GM12891 (cell line): ENCODE results near the gene MRPL21.

Source experiments
- DNase-seq: peaks from one replicate; pipeline ENCODE4 v3.0.0; 2011; ENCODE audit warnings: low spot score; ENCODE audit not compliant: insufficient read length
- FAIRE-seq: peaks from 2 replicates; lab custom pipeline; 2011; peaks lifted over from hg19 to GRCh38; lab: Jason Lieb, UNC
- PAX5 ChIP-seq: IDR thresholded peaks from 2 replicates; pipeline ENCODE4 v1.6.1; 2011; ENCODE audit warnings: low read length, moderate library complexity, mild to moderate bottlenecking; ENCODE audit not compliant: insufficient read depth, severe bottlenecking
- POLR2A ChIP-seq: IDR thresholded peaks from 2 replicates; pipeline ENCODE4 v1.6.1; 2011; ENCODE audit warnings: low read depth, low read length, control low read depth
- POLR2AphosphoS5 ChIP-seq: IDR thresholded peaks from 2 replicates; pipeline ENCODE4 v1.6.1; 2011; ENCODE audit warnings: low read depth, low read length, control low read depth
- POU2F2 ChIP-seq: IDR thresholded peaks from 2 replicates; pipeline ENCODE4 v1.6.1; 2011; ENCODE audit warnings: low read depth, mild to moderate bottlenecking, control low read depth, low read length, moderate library complexity
- SPI1 ChIP-seq: IDR thresholded peaks from 2 replicates; pipeline ENCODE4 v1.6.1; 2011; ENCODE audit warnings: low read depth, low read length, control low read depth
- TAF1 ChIP-seq: IDR thresholded peaks from 2 replicates; pipeline ENCODE4 v1.6.1; 2011; ENCODE audit warnings: low read depth, low read length, control low read depth

MRPL21 gene

DNA sequence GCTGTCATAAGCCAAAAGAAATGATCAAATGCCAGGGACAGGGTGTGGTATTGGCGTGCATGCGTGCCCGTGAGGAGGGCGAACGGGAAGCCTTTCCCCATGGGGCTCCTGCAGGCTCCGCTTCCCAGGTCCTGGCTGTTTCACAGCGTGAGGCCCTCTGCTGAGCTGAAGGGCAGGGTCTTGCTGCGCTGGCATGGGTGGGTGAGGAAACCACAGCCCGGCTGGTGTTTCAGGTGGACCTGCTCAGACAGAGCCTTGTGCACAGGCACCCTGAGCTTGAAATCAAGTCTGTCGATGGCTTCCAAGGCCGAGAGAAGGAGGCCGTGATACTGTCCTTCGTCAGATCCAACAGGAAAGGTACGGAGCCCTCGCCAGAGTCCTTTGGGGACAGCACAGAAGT lies 31.4 kb upstream of the MRPL21 start:
- DNase-seq (no peak), FAIRE-seq (no peak)
- TF ChIP-seq POLR2A (no peak), SPI1 (no peak), POLR2AphosphoS5 (no peak), PAX5 (no peak), POU2F2 (no peak), TAF1 (no peak)

DNA sequence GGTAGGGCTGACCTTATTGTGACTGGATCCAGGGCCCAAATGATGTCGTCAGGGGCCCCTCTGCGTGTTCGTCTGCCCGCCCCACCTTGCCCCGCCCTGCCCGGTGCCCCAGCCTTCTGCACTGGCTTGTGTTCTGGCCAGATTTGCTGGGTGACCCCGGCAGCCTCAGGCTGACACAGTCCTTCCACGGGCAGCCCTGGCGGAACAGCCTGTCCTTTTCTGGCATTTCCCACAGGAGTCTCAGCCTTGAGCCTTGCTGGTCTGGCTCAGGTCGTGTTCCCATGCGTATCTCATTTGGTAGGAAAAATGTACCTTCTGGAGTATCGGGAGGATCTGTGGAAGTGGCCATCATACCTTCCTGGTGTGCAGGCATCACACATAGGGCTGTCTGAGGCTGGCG lies 31.0 kb upstream of the MRPL21 start:
- FAIRE-seq (no peak), DNase-seq (no peak)
- TF ChIP-seq POLR2AphosphoS5 (no peak), POLR2A (no peak), SPI1 (no peak)

DNA sequence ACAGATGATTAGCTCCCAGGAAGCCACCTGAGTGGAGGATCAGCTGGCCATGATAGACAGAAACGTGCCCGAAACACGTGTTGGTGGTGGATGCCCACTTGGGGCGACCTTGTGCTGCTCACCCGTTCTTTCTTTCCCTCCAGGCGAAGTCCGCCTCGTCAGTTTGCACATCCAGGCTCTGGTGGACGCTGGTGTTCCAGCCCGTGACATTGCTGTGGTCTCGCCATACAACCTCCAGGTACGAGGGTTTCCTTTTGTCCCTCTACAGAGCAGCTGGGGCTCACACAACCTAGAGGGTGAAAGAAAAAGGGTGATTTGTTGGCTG lies 30.7 kb upstream of the MRPL21 start:
- FAIRE-seq: no peak
- no peak for DNase-seq
- TF ChIP-seq TAF1 (no peak), SPI1 (no peak), POLR2A (no peak)

DNA sequence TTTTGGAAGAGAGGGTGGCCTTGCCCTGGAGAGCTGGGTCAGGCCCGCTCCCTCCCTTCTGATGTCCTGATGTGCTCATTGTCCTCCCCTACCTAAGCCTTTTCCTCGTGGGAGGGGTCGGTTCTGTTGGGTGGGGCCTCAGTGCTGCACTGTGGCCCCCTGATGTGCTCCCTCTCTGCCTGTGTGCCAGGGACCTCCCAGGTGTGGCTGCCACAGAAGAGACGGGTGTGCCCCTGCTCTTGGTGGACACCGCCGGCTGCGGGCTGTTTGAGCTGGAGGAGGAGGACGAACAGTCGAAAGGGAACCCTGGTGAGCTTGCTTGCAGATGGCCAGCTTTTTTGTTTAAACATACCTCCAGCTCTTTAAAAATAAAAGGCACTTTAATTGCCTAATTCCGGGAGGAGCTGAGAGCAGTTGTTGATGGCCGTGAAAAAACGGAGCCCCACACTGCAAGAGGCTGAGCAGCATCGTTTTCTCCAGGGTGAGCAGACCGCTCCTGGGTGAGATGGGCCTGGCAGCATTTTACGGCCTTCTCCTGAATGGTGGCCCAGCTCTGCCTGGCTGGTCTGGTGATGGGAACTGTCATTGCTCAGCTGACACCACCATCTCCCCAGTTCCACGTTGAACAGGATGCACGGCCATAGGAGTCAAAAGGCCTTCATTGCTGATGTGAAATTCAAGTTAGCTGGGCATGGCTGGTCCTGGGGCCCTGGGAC lies 30.1 kb upstream of the MRPL21 start:
- DNase-seq (no peak), FAIRE-seq (no peak)
- TF ChIP-seq SPI1: no peak
- no peak for TF ChIP-seq TAF1
- TF ChIP-seq PAX5: no peak
- no peak for TF ChIP-seq POLR2AphosphoS5

DNA sequence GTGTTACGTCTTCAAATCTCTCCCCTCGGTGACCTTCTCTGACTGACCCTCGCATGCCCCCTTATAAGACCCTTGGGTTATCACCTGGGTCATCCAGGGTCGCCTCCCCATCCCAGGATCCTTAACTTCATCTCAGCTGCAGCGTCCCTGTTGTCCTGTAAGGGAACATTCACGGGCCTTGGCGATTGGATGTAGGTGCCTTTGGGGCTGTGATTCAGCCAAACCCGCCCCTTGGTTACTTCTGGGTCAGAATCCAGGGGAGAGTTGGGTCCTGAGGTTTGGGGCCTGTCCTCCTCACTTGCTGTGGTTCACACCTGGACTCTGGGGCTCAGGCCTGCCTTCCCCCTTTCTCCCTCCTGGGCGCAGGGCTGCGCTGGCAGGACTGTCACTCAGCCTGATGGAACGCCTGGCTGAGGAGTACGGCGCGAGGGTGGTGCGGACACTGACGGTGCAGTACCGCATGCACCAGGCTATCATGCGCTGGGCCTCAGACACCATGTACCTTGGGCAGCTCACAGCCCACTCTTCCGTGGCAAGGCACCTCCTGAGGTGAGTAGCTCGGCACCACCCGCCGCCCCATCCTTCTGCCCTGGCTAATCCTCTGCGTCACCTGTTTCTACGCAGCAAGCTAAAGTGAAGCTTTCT lies 29.4 kb upstream of the MRPL21 start:
- DNase-seq: no peak
- no peak for FAIRE-seq
- no peak for TF ChIP-seq POLR2A
- no peak for TF ChIP-seq POU2F2
- no peak for TF ChIP-seq PAX5
- TF ChIP-seq POLR2AphosphoS5: no peak
- TF ChIP-seq SPI1: no peak
- TF ChIP-seq TAF1: no peak

DNA sequence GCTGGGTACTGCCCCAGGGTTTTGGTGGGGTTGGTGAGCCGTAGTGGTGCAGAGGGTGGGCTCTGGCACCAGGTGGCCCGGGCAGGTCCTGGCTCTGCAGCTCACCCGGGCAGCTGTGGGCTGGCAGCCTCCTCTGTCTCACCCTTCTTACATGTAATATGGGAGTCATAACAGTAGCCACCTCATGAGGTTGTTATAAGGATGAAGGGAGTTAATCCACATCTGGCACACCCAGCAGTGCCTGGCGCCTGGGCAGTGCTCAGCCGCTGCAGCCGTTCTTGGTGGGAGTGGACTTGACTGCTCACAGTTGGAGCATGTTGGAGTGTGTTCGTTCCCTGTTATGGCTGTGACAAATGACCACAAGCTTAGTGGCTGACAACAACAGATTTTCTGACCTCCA lies 28.7 kb upstream of the MRPL21 start:
- no peak for FAIRE-seq
- DNase-seq: no peak
- TF ChIP-seq POU2F2: no peak
- TF ChIP-seq SPI1: no peak
- no peak for TF ChIP-seq POLR2A
- no peak for TF ChIP-seq POLR2AphosphoS5

DNA sequence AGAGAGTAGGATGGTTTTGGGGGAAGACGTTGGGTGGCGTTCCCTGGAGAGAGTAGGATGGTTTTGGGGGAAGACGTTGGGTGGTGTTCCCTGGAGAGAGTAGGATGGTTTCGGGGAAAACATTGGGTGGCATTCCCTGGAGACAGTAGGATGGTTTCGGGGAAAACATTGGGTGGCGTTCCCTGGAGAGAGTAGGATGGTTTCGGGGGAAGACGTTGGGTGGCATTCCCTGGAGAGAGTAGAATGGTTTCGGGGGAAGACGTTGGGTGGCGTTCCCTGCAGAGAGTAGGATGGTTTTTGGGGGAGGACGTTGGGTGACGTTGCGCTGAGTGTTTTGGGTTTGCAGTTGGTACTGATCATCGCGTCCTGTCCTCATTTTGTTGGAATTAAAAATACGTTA lies 28.3 kb upstream of the MRPL21 start:
- no peak for FAIRE-seq
- TF ChIP-seq POLR2AphosphoS5 (no peak), POLR2A (no peak), TAF1 (no peak), PAX5 (no peak), POU2F2 (no peak), SPI1 (no peak)

DNA sequence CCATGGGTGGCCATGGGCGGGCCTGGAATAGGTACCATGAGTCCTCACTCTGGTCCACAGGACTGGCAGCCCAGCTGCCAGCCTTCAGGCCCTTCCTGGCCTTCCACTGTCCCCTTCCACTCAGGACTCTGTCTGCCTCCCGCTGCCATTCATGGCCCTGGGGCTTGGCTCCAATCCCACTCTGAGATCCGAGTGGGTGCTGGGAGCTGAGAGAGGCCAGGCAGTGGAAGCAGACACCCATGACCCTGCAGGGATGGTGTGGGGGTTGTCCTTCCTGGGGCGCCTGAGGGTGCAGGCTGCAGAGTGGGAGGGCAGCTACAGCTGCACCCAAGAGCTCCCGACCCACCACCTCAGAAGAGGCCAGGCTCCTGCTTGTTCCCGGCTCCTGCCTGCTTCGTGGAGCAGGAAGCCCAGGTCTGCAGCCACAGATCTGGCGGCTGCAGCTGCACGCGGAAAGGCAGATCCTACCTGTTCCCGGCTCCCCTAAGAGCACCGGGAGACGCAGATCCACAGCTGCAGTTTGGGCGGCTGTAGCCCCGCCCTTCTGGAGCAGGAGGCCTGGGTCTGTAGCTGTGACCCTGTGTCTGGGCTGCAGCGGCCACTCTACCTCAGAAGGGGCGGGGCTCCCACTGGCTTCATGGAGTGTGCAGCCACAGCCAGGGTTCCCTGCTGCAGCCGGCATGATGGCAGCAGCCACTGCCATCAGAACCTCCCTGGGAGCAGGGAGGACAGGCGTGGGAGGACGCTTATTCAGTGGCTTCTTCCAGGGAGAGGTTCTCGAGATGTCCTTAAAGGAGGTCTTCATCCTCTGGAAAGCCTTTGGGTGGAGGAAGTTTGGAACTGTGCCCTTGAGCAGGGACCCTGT lies 27.6 kb upstream of the MRPL21 start:
- TF ChIP-seq SPI1: no peak
- no peak for TF ChIP-seq POU2F2
- TF ChIP-seq POLR2A: no peak
- TF ChIP-seq TAF1: no peak
- TF ChIP-seq PAX5: no peak
- DNase-seq: no peak
- no peak for FAIRE-seq

More for the DNA sequence above, 28.3 kb upstream of the MRPL21 start:
- DNase-seq: no peak

DNA sequence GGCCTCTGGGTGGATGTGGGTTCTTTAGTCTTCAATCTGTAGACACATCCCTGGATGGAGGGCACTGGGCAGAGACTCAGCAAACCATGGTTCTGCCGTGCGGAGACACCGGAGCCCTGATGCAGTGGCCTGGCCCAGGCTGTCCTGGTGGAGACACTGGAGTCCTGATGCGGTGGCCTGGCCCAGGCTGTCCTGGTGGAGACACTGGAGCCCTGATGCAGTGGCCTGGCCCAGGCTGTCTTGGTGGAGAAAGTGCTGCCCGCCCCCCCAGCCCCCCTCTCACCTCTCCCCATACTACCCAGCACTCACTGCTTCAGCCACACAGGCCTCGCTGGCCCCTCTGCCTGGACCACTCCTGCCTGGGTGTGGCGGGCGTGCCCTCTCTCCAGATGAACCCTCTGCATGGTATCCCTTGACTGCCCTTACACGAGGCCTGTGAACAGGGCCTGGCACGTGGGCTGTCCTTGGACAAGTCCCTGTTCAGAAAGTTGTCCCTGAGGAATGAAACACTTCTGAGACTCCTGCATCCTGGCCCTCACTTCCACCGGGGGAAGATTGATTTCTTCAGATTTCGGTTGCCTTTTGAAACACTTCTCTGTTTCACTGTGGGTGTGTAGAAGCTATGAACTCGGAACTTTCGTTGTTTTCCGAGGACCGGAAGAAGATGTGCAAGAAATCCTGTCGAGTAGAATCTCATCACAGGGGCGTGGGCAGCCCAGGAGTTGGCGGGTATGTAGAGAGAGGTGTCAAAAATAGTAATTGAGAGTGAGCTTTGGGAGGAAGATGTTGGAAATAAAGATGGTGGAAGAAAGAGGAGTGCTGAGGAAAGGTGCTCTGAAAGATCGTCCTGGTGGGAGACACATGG lies 26.3 kb upstream of the MRPL21 start:
- TF ChIP-seq TAF1 (no peak), SPI1 (no peak), PAX5 (no peak), POLR2AphosphoS5 (no peak), POLR2A (no peak), POU2F2 (no peak)
- no peak for DNase-seq
- no peak for FAIRE-seq

DNA sequence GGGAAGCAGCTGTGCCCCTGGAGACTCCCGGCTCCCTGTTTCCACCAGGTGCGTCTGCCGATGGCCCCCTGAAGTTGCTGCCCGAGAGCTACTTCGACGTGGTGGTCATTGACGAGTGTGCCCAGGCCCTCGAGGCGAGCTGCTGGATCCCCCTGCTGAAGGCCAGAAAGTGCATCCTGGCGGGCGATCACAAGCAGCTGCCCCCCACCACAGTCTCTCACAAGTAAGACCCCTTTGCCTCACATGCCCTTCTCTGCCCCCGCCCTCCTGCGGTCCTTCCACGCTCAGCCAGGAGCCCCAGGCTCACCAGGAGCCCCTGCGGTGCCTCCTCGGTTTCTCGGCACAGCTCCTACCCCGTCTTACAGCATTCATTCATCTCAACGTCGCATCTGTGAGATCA lies 25.5 kb upstream of the MRPL21 start:
- FAIRE-seq (no peak), DNase-seq (no peak)
- TF ChIP-seq SPI1: no peak
- no peak for TF ChIP-seq POLR2AphosphoS5
